Measurements from ENCODE around the gene SRD5A1.

GRCh38 chr5:6710551-6711318 is 77.5 kb downstream of the SRD5A1 start:
- no peak for TF ChIP-seq CTCF (conservative IDR thresholded peaks at IDR 0.05; ENCODE audit: low read depth in 2 of 2)
- TF ChIP-seq STAT1 (IDR thresholded peaks at IDR 0.05; ENCODE audit: unreplicated experiment), result no peak
- no peak for TF ChIP-seq EZH2 (IDR thresholded peaks at IDR 0.05; ENCODE audit: low read depth, unreplicated experiment)
- no peak for TF ChIP-seq POLR2AphosphoS5 (IDR thresholded peaks at IDR 0.05; ENCODE audit: low read depth)
- TF ChIP-seq EZH2phosphoT487 (IDR thresholded peaks at IDR 0.05; ENCODE audit: unreplicated experiment), result no peak
- TF ChIP-seq REST (IDR thresholded peaks at IDR 0.05; ENCODE audit: unreplicated experiment), result no peak
- TF ChIP-seq NANOG (IDR thresholded peaks at IDR 0.05; ENCODE audit: borderline replicate concordance), result no peak
- no peak for TF ChIP-seq CREB1 (CRISPR knock-in tag; IDR thresholded peaks at IDR 0.05; ENCODE audit: low read depth)
- TF ChIP-seq ZNF462 (CRISPR knock-in tag; IDR thresholded peaks at IDR 0.05), result no peak
- TF ChIP-seq, protein P1, sequence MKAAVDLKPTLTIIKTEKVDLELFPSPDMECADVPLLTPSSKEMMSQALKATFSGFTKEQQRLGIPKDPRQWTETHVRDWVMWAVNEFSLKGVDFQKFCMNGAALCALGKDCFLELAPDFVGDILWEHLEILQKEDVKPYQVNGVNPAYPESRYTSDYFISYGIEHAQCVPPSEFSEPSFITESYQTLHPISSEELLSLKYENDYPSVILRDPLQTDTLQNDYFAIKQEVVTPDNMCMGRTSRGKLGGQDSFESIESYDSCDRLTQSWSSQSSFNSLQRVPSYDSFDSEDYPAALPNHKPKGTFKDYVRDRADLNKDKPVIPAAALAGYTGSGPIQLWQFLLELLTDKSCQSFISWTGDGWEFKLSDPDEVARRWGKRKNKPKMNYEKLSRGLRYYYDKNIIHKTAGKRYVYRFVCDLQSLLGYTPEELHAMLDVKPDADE (IDR thresholded peaks at IDR 0.05), result no peak
- no peak for TF ChIP-seq ZNF331 (CRISPR knock-in tag; IDR thresholded peaks at IDR 0.05; ENCODE audit: low read depth)
- no peak for TF ChIP-seq JUNB (IDR thresholded peaks at IDR 0.05; ENCODE audit: unreplicated experiment)
- no peak for TF ChIP-seq ZNF114 (CRISPR knock-in tag; IDR thresholded peaks at IDR 0.05)
